H9 (cell line): ENCODE data around the gene TMC1. TPM values are rescaled to one million over a fixed set of nuclear protein-coding genes. Genes with fewer than 3 reads are reported as not detected.

ENCODE experiments used
- DNase-seq: peaks from one replicate; pipeline ENCODE4 v3.0.0-alpha.2; 2017
- H2AFZ ChIP-seq: one replicate; pipeline ENCODE4 v1.6.1; 2013; ENCODE audit warnings: mild to moderate bottlenecking, low read length, control low read depth, moderate library complexity
- H2AK5ac ChIP-seq: 2 replicates; pipeline ENCODE4 v1.6.1; 2013; ENCODE audit warnings: low read length, control low read depth, mixed read lengths; ENCODE audit not compliant: insufficient read length
- H2BK120ac ChIP-seq: one replicate; pipeline ENCODE4 v1.6.1; 2013; ENCODE audit warnings: low read depth, mild to moderate bottlenecking, low read length, control low read depth, inconsistent platforms; ENCODE audit not compliant: poor library complexity, severe bottlenecking
- H2BK12ac ChIP-seq: 2 replicates; pipeline ENCODE4 v1.6.1; 2013; ENCODE audit warnings: low read length, control low read depth, mixed read lengths, low read depth; ENCODE audit not compliant: insufficient read length
- H2BK15ac ChIP-seq: 2 replicates; pipeline ENCODE4 v1.6.1; 2013; ENCODE audit warnings: low read depth, low read length, control low read depth
- H2BK20ac ChIP-seq: one replicate; pipeline ENCODE4 v1.6.1; 2013; ENCODE audit warnings: low read depth, mild to moderate bottlenecking, low read length, control low read depth, inconsistent platforms; ENCODE audit not compliant: poor library complexity, severe bottlenecking
- H2BK5ac ChIP-seq: 2 replicates; pipeline ENCODE4 v1.6.1; 2013; ENCODE audit warnings: low read length, control low read depth, mixed read lengths; ENCODE audit not compliant: insufficient read length
- H3K14ac ChIP-seq: 2 replicates; pipeline ENCODE4 v1.6.1; 2013; ENCODE audit warnings: low read length, control low read depth; ENCODE audit not compliant: insufficient read depth
- H3K18ac ChIP-seq: 2 replicates; pipeline ENCODE4 v1.6.1; 2013; ENCODE audit warnings: low read depth, mild to moderate bottlenecking, mixed read lengths, low read length, control low read depth; ENCODE audit not compliant: insufficient read length
- H3K23ac ChIP-seq: 2 replicates; pipeline ENCODE4 v1.6.1; 2013; ENCODE audit warnings: low read length, control low read depth, mixed read lengths, low read depth; ENCODE audit not compliant: insufficient read length
- H3K23me2 ChIP-seq: 2 replicates; pipeline ENCODE4 v1.6.1; 2013; ENCODE audit warnings: low read depth, mild to moderate bottlenecking, mixed read lengths, low read length, control low read depth; ENCODE audit not compliant: insufficient read length, poor library complexity, severe bottlenecking
- H3K27ac ChIP-seq: 2 replicates; pipeline ENCODE4 v1.5.1; 2013; ENCODE audit warnings: low read length, control low read depth, mixed read lengths, low read depth; ENCODE audit not compliant: insufficient read length
- H3K27me3 ChIP-seq: 2 replicates; pipeline ENCODE4 v1.6.1; 2013; ENCODE audit warnings: low read length, control low read depth, inconsistent platforms; ENCODE audit not compliant: insufficient read depth
- H3K4ac ChIP-seq: 2 replicates; pipeline ENCODE4 v1.6.1; 2013; ENCODE audit warnings: low read depth, mild to moderate bottlenecking, control low read depth, inconsistent platforms, low read length, moderate library complexity
- H3K4me1 ChIP-seq: 2 replicates; pipeline ENCODE4 v1.6.1; 2013; ENCODE audit warnings: low read length, control low read depth, inconsistent platforms; ENCODE audit not compliant: insufficient read depth
- H3K4me2 ChIP-seq: 2 replicates; pipeline ENCODE4 v1.6.1; 2013; ENCODE audit warnings: low read length, control low read depth, mixed read lengths; ENCODE audit not compliant: insufficient read length, insufficient read depth
- H3K56ac ChIP-seq: 2 replicates; pipeline ENCODE4 v1.6.1; 2013; ENCODE audit warnings: low read depth, mild to moderate bottlenecking, mixed read lengths, low read length, control low read depth; ENCODE audit not compliant: insufficient read length
- H3K79me1 ChIP-seq: 2 replicates; pipeline ENCODE4 v1.6.1; 2013; ENCODE audit warnings: low read depth, mild to moderate bottlenecking, moderate library complexity, low read length, control low read depth, inconsistent platforms; ENCODE audit not compliant: insufficient read depth, poor library complexity, severe bottlenecking
- H3K79me2 ChIP-seq: 2 replicates; pipeline ENCODE4 v1.6.1; 2013; ENCODE audit warnings: low read length, control low read depth, inconsistent platforms; ENCODE audit not compliant: insufficient read depth
- H3K9ac ChIP-seq: 2 replicates; pipeline ENCODE4 v1.6.1; 2013; ENCODE audit warnings: low read length, control low read depth, mixed read lengths; ENCODE audit not compliant: insufficient read length; ENCODE audit errors: extremely low read depth
- H3K9me3 ChIP-seq: one replicate; pipeline ENCODE4 v1.6.1; 2013; ENCODE audit warnings: low read depth, low read length, inconsistent platforms; ENCODE audit not compliant: control insufficient read depth
- H3T11ph ChIP-seq: one replicate; pipeline ENCODE4 v1.6.1; 2013; ENCODE audit warnings: mild to moderate bottlenecking, low read length, control low read depth, inconsistent platforms
- H4K20me1 ChIP-seq: one replicate; pipeline ENCODE4 v1.6.1; 2013; ENCODE audit not compliant: control insufficient read depth, insufficient read length, insufficient read depth
- H4K5ac ChIP-seq: 2 replicates; pipeline ENCODE4 v1.6.1; 2013; ENCODE audit warnings: low read depth, mild to moderate bottlenecking, mixed read lengths, low read length, control low read depth; ENCODE audit not compliant: insufficient read length
- H4K8ac ChIP-seq: replicated peaks from 2 replicates; pipeline ENCODE4 v1.6.1; 2013; ENCODE audit warnings: low read length, control low read depth, mixed read lengths, low read depth; ENCODE audit not compliant: insufficient read length
- H4K91ac ChIP-seq: 2 replicates; pipeline ENCODE4 v1.6.1; 2013; ENCODE audit warnings: low read depth, mild to moderate bottlenecking, moderate library complexity, mixed read lengths, low read length, control low read depth; ENCODE audit not compliant: insufficient read length
- H3K27ac Mint-ChIP-seq, 3 experiments: 2 replicates in 2 of 3; 3 replicates in 1 of 3; pipeline ENCODE4 v1.8.0; 2020 to 2021; ENCODE audit warnings: mixed read lengths in 3 of 3, mild to moderate bottlenecking in 1 of 3, moderate library complexity in 1 of 3
- H3K27me3 Mint-ChIP-seq: 2 replicates; pipeline ENCODE4 v1.8.0; 2021; ENCODE audit warnings: low read depth, mild to moderate bottlenecking, moderate library complexity, mixed read lengths
- H3K36me3 Mint-ChIP-seq, 3 experiments: 2 replicates in 2 of 3; 3 replicates in 1 of 3; pipeline ENCODE4 v1.8.0; 2020 to 2021; ENCODE audit warnings: low read depth in 3 of 3, mixed read lengths in 3 of 3; ENCODE audit not compliant: insufficient read depth in 1 of 3
- H3K4me1 Mint-ChIP-seq, 2 experiments: 2 replicates each; pipeline ENCODE4 v1.8.0; 2020; ENCODE audit warnings: mixed read lengths in 2 of 2
- H3K4me3 Mint-ChIP-seq, 2 experiments: 2 replicates in 1 of 2; 3 replicates in 1 of 2; pipeline ENCODE4 v1.8.0; 2020 to 2021; ENCODE audit warnings: mild to moderate bottlenecking in 2 of 2, mixed read lengths in 2 of 2, moderate library complexity in 1 of 2
- H3K9me3 Mint-ChIP-seq, 2 experiments: 2 replicates in 1 of 2; 3 replicates in 1 of 2; pipeline ENCODE4 v1.8.0; 2020; ENCODE audit warnings: mild to moderate bottlenecking in 2 of 2, mixed read lengths in 2 of 2, moderate library complexity in 1 of 2
- CTCF ChIP-seq: fragments of 200-600 bp; sonication (generic); conservative IDR thresholded peaks from 3 replicates; pipeline ENCODE4 v1.8.0; 2021; ENCODE audit warnings: antibody characterized with exemption, mild to moderate bottlenecking
- WGBS: extraction: QIAGEN DNeasy Blood & Tissue Kit; methylation state at CpG from one replicate; pipeline ENCODE4 v1.1.7; 2013; ENCODE audit warnings: missing lambda C conversion rate, low lambda C conversion rate, mixed read lengths; ENCODE audit not compliant: insufficient read length; ENCODE audit errors: extremely low coverage; 5-methylcytosine and 5-hydroxymethylcytosine counted together
- total RNA-seq: library from RNA; stranded (reverse); gene quantifications from 2 replicates; pipeline ENCODE4 v1.2.1, GENCODE V29; 2021

The TMC1 gene
- total RNA-seq, 1 experiment from 2014 or later, result 2.4 TPM

- WGBS, result no CpG with 5 or more reads among the region's 1 CpG
- H3K4me3 Mint-ChIP-seq, result no peak overlapping the region
These were observed 199.7 kb downstream of the TMC1 start for GRCh38 chr9:72721067-72721466.

More at GRCh38 chr9:72721067-72721466, 199.7 kb downstream of the TMC1 start:
- no peak overlapping the region for H4K8ac ChIP-seq
- H2AK5ac ChIP-seq, result no peak overlapping the region
- H3K4ac ChIP-seq, result no peak overlapping the region
- no peak overlapping the region for H3K56ac ChIP-seq
- no peak overlapping the region for H2BK12ac ChIP-seq
- no peak overlapping the region for H2BK120ac ChIP-seq
- no peaks in the 10 kb centered on the region for H3K79me2 ChIP-seq
- Mint-ChIP-seq H3K36me3 (peaks cover 7 to 57% (median 31%) of the 10 kb centered on the region in 3 experiments; a peak in 6 of 7 replicates), H3K9me3 (peaks cover 21 to 29% of the 10 kb centered on the region in 2 experiments), H3K27me3 (no peaks in the 10 kb centered on the region; the same call in 1 of the 2 replicates), H3K27ac (peak overlapping the region; percentile 69 to 98 (median 92); a peak in 6 of 7 replicates), H3K4me1 (peaks cover 31 to 55% of the 10 kb centered on the region in 2 experiments)
- no peak overlapping the region for H3K18ac ChIP-seq
- H4K91ac ChIP-seq, result no peak overlapping the region
- no peaks in the 10 kb centered on the region for H3K23me2 ChIP-seq
- H3K4me2 ChIP-seq, result no peak overlapping the region
- H2BK15ac ChIP-seq, result no peak overlapping the region
- no peak for DNase-seq
- no peak overlapping the region for H3K23ac ChIP-seq
- no peaks in the 10 kb centered on the region for H3K79me1 ChIP-seq
- H3K9ac ChIP-seq, result no peak overlapping the region
- H3T11ph ChIP-seq, result no peak overlapping the region
- no peaks in the 10 kb centered on the region for H3K9me3 ChIP-seq
- peaks cover 5% of the 10 kb centered on the region; the same call in 1 of the 2 replicates for H3K4me1 ChIP-seq
- no peak overlapping the region for H4K5ac ChIP-seq
- no peaks in the 10 kb centered on the region for H3K27me3 ChIP-seq
- TF ChIP-seq CTCF, result no peak
- peak overlapping the region; percentile 78 for H3K27ac ChIP-seq
- no peak overlapping the region for H2AFZ ChIP-seq
- H4K20me1 ChIP-seq, result no peaks in the 10 kb centered on the region
- no peak overlapping the region for H3K14ac ChIP-seq
- H2BK5ac ChIP-seq, result no peak overlapping the region
- H2BK20ac ChIP-seq, result no peak overlapping the region
